GM21576 (cell line): ENCODE results near the gene POGLUT3.

Experiments
- ATAC-seq: cut with Tn5 transposase; IDR thresholded peaks from one replicate; pipeline ENCODE4 v1.9.1; 2021; ENCODE audit warnings: mild to moderate bottlenecking, moderate library complexity; ENCODE audit not compliant: unreplicated experiment

Gene POGLUT3

GRCh38 chr11:108498046-108498815 lies at the start of gene POGLUT3:
Gene POGLUT3 (minus strand): TSS chr11:108498384. CDS start chr11:108498366, 18 bp downstream.
- ATAC-seq, result peak; percentile 53

- no peak for ATAC-seq
These were observed 47.8 kb upstream of the POGLUT3 start for GRCh38 chr11:108545909-108546501.

GRCh38 chr11:108543316-108543964 lies 45.3 kb upstream of the POGLUT3 start:
- ATAC-seq, result no peak

- ATAC-seq, result no peak
These were observed 43.3 kb upstream of the POGLUT3 start for GRCh38 chr11:108541531-108541930.

- ATAC-seq, result no peak
These were observed 40.3 kb upstream of the POGLUT3 start for GRCh38 chr11:108538502-108538901.

- no peak for ATAC-seq
These were observed 39.8 kb upstream of the POGLUT3 start for GRCh38 chr11:108538022-108538424.

- no peak for ATAC-seq
These were observed 38.6 kb upstream of the POGLUT3 start for GRCh38 chr11:108536783-108537182.

- ATAC-seq, result no peak
These were observed 37.3 kb upstream of the POGLUT3 start for GRCh38 chr11:108535384-108535955.

GRCh38 chr11:108534274-108534882 lies 36.2 kb upstream of the POGLUT3 start:
- no peak for ATAC-seq

- ATAC-seq, result no peak
These were observed 32.2 kb upstream of the POGLUT3 start for GRCh38 chr11:108530426-108530825.

GRCh38 chr11:108527382-108527781 lies 29.2 kb upstream of the POGLUT3 start:
- no peak for ATAC-seq

GRCh38 chr11:108525161-108525560 lies 27.0 kb upstream of the POGLUT3 start:
- ATAC-seq, result no peak

- no peak for ATAC-seq
These were observed 26.2 kb upstream of the POGLUT3 start for GRCh38 chr11:108524422-108524821.

GRCh38 chr11:108522318-108522717 lies 24.1 kb upstream of the POGLUT3 start:
- ATAC-seq, result no peak

- ATAC-seq, result no peak
These were observed 20.4 kb upstream of the POGLUT3 start for GRCh38 chr11:108518581-108518980.

GRCh38 chr11:108516125-108516524 lies 17.9 kb upstream of the POGLUT3 start:
- ATAC-seq, result no peak

GRCh38 chr11:108512708-108513107 lies 14.5 kb upstream of the POGLUT3 start:
- no peak for ATAC-seq

GRCh38 chr11:108511851-108512474 lies 13.8 kb upstream of the POGLUT3 start:
- ATAC-seq, result no peak

GRCh38 chr11:108508653-108509593 lies 10.7 kb upstream of the POGLUT3 start:
- no peak for ATAC-seq

GRCh38 chr11:108501396-108501795 lies 3.2 kb upstream of the POGLUT3 start:
- ATAC-seq, result no peak
